Ovary (tissue), 9 donors: Measurements from ENCODE around the gene NOCT. TPM values are rescaled to one million over a fixed set of nuclear protein-coding genes. Genes with fewer than 3 reads are reported as not detected.
A peak's percentile ranks its signal among the peaks of the same experiment; 100 is the strongest.

ENCODE experiments used
- DNase-seq, 5 donors: peaks; one replicate each; pipeline ENCODE4 v3.0.0-alpha.2; 2019 to 2020
- H3K27ac ChIP-seq, 2 donors: fragments of 200-600 bp; one replicate each; pipeline versions ENCODE4 v1.5.1 to v1.8.0; 2019 to 2022
- H3K27me3 ChIP-seq: fragments of 200-600 bp; one replicate; pipeline ENCODE4 v1.8.0; 2022
- H3K36me3 ChIP-seq: fragments of 200-600 bp; sonication (generic); one replicate; pipeline ENCODE4 v1.5.1; 2019
- H3K4me1 ChIP-seq: one replicate; pipeline ENCODE4 v1.8.1; 2013; ENCODE audit warnings: mild to moderate bottlenecking, moderate library complexity; ENCODE audit not compliant: insufficient read depth
- H3K4me3 ChIP-seq: fragments of 200-600 bp; sonication (generic); one replicate; pipeline ENCODE4 v1.5.1; 2017
- H3K9me3 ChIP-seq, 2 donors: fragments of 200-600 bp in 1 of 2; sonication (generic) in 1 of 2; one replicate each; pipeline versions ENCODE4 v1.5.1 to v1.8.1; 2013 to 2019; ENCODE audit warnings: mild to moderate bottlenecking in 1 of 2, moderate library complexity in 1 of 2
- CTCF ChIP-seq, 3 donors: fragments of 450-650 bp in 2 of 3; fragments of 200-600 bp in 1 of 3; IDR thresholded peaks; one replicate each; pipeline versions ENCODE4 v1.5.1 to v1.8.0; 2016 to 2022; ENCODE audit warnings: antibody characterized with exemption in 3 of 3, mild to moderate bottlenecking in 1 of 3
- EP300 ChIP-seq: sonication (generic); formaldehyde crosslinking; IDR thresholded peaks from one replicate; pipeline ENCODE4 v1.6.1; 2017; ENCODE audit warnings: antibody characterized with exemption
- POLR2A ChIP-seq: fragments of 450-650 bp; IDR thresholded peaks from one replicate; pipeline ENCODE4 v1.6.1; 2017; ENCODE audit warnings: antibody characterized with exemption, mild to moderate bottlenecking, moderate library complexity
- WGBS, 3 donors: extraction: QIAGEN DNeasy Blood & Tissue Kit in 1 of 3; methylation state at CpG; one replicate each; pipeline versions ENCODE4 v1.1.5 to v1.1.7; 2013 to 2017; 5-methylcytosine and 5-hydroxymethylcytosine counted together
- intact Hi-C, 4 donors: fragments of 100-400 bp; cut with DNase I; formaldehyde crosslinking; loops; one replicate each; pipeline versions ENCODE4 v1.11.0 to v1.15.1; 2022 to 2023
- polyA plus RNA-seq, 2 donors: library from polyadenylated mRNA; stranded (reverse); fragments of 200-250 nt in 1 of 2; fragments of 350-450 nt in 1 of 2; fragmentation: Illumina TruSeq in 1 of 2; extraction: RNeasy Lipid Tissue Mini Kit (QIAGEN cat#74804) in 1 of 2; gene quantifications; one replicate each; pipeline ENCODE4 v1.2.3, GENCODE V29; 2013 to 2014
- total RNA-seq, 7 donors: library from RNA; depleted of rRNA in 2 of 7; stranded (reverse); fragments of >200 nt in 2 of 7; fragmentation: NEBNext Ultra II Directional in 3 of 7; extraction: Animal tissue kit (Norgen Biotek cat#: 25700) in 3 of 7; gene quantifications; one replicate each; pipeline versions ENCODE4 v1.1.0 to v1.2.4, GENCODE V29; 2016 to 2023
- donor health status: DM: no; HTN: no; CAD: no; lungs with moderate emphysema.
- donor health status: DM: no; HTN: no; CAD: no.
- donor health status: Bipolar disorder and iron deficiency.
- donor health status: DM: yes; HTN: yes; CAD: no.
- donor health status: DM: no; HTN: no; CAD: no.
- donor health status: DM: yes; HTN: yes; CAD: no.

NOCT gene
- total and polyA plus RNA-seq, 9 donors, result 0.54 to 5.9 (median 1.8) TPM

GRCh38 chr4:139014371-139015268 lies 961 bp upstream of the NOCT start:
- intact Hi-C loops, result no loop called here
- Histone ChIP-seq H3K27ac (peak overlapping the region; percentile 78 to 84), H3K9me3 (no peaks in the 10 kb centered on the region), H3K4me1 (peaks cover 2% of the 10 kb centered on the region), H3K27me3 (no peaks in the 10 kb centered on the region), H3K4me3 (peak overlapping the region; percentile 40), H3K36me3 (no peaks in the 10 kb centered on the region)
- no peak for TF ChIP-seq POLR2A
- TF ChIP-seq CTCF (IDR thresholded peaks at IDR 0.05), result no peak
- TF ChIP-seq EP300, result no peak
- 11 to 13% (median 13%) methylated on average over 9 of the region's 9 CpGs for WGBS, 3 donors
- DNase-seq, result peak in 1 of 5 donors; percentile 37

GRCh38 chr4:139015948-139016471 lies 429 bp downstream of the NOCT start:
- no peaks in the 10 kb centered on the region for H3K9me3 ChIP-seq
- TF ChIP-seq EP300 (no peak), POLR2A (no peak), CTCF (IDR thresholded peaks at IDR 0.05) (no peak)
- peak in 3 of 5 donors; percentile 21 to 59 (median 28) for DNase-seq
- H3K4me1 ChIP-seq, result peaks cover 2% of the 10 kb centered on the region
- intact Hi-C loops, result no loop called here
- no peaks in the 10 kb centered on the region for H3K36me3 ChIP-seq
- H3K27ac ChIP-seq, result peak overlapping the region; percentile 78 to 84
- WGBS, 3 donors, result 0 to 1% (median 1%) methylated on average over 42 to 55 of the region's 55 CpGs
- no peaks in the 10 kb centered on the region for H3K27me3 ChIP-seq
- peak overlapping the region; percentile 40 for H3K4me3 ChIP-seq

- Histone ChIP-seq H3K4me1 (peaks cover 2% of the 10 kb centered on the region), H3K36me3 (no peaks in the 10 kb centered on the region), H3K4me3 (no peak overlapping the region), H3K27me3 (no peaks in the 10 kb centered on the region), H3K27ac (no peak overlapping the region), H3K9me3 (no peaks in the 10 kb centered on the region)
- intact Hi-C loops, result no loop called here
- no peak for DNase-seq
- 70 to 73% (median 71%) methylated on average over 3 of the region's 3 CpGs for WGBS, 3 donors
- no peak for TF ChIP-seq CTCF (IDR thresholded peaks at IDR 0.05)
- no peak for TF ChIP-seq EP300
- no peak for TF ChIP-seq POLR2A
These were observed 2.3 kb downstream of the NOCT start for GRCh38 chr4:139017861-139018260.

GRCh38 chr4:139018501-139018900 lies 2.9 kb downstream of the NOCT start:
- Histone ChIP-seq H3K9me3 (no peaks in the 10 kb centered on the region), H3K4me3 (no peak overlapping the region), H3K27ac (no peak overlapping the region), H3K4me1 (peaks cover 2% of the 10 kb centered on the region), H3K36me3 (no peaks in the 10 kb centered on the region), H3K27me3 (no peaks in the 10 kb centered on the region)
- TF ChIP-seq EP300 (no peak), CTCF (IDR thresholded peaks at IDR 0.05) (no peak), POLR2A (no peak)
- intact Hi-C loops, result no loop called here
- DNase-seq, result no peak
